HUES64 (cell line): ENCODE results near the gene ARHGEF7.

ENCODE experiments used
- H3K27ac ChIP-seq: 2 replicates; pipeline ENCODE4 v1.7.0; 2013; ENCODE audit warnings: low read depth, low read length, inconsistent platforms
- H3K27me3 ChIP-seq: 2 replicates; pipeline ENCODE4 v1.6.1; 2013; ENCODE audit warnings: mild to moderate bottlenecking, low read length; ENCODE audit not compliant: insufficient read depth
- H3K36me3 ChIP-seq: 2 replicates; pipeline ENCODE4 v1.6.1; 2013; ENCODE audit warnings: mild to moderate bottlenecking, low read length; ENCODE audit not compliant: insufficient read depth
- H3K4me1 ChIP-seq: 2 replicates; pipeline ENCODE4 v1.6.1; 2013; ENCODE audit warnings: mild to moderate bottlenecking, low read length, moderate library complexity; ENCODE audit not compliant: insufficient read depth
- H3K4me3 ChIP-seq: 2 replicates; pipeline ENCODE4 v1.5.1; 2013; ENCODE audit warnings: mild to moderate bottlenecking, low read length, moderate library complexity
- H3K9ac ChIP-seq: 2 replicates; pipeline ENCODE4 v1.6.1; 2013; ENCODE audit warnings: mild to moderate bottlenecking, low read depth, low read length
- H3K9me3 ChIP-seq: 2 replicates; pipeline ENCODE4 v1.6.1; 2013; ENCODE audit warnings: low read depth, low read length; ENCODE audit not compliant: insufficient read depth
- WGBS: fragments of 150-250, 120-280 bp; methylation state at CpG from one replicate; pipeline ENCODE4 v1.1.7; 2013; ENCODE audit warnings: missing lambda C conversion rate; 5-methylcytosine and 5-hydroxymethylcytosine counted together

Gene ARHGEF7

DNA sequence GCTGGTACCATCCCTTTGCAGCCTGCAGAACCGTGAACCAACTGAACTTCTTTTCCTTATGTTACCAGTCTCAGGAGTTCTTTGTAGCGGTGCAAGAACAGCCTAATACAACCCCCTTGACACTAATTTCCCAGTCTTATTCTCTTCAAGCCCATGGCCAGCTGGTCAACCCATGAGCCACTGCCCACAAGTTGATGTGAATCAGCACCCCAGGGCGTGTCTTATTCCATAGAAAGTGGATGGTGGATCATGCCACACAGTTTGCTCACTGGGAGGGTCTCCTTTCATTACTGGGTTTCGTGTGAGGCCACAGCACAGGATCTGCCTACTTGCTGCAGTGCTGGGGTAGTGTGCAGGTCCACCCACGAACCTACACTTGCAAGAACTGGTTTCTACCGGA lies 232.3 kb downstream of the ARHGEF7 start:
- Histone ChIP-seq H3K27ac (no peak overlapping the region), H3K36me3 (no peaks in the 10 kb centered on the region), H3K4me3 (no peak overlapping the region), H3K9me3 (no peaks in the 10 kb centered on the region), H3K4me1 (no peaks in the 10 kb centered on the region), H3K9ac (no peak overlapping the region), H3K27me3 (no peaks in the 10 kb centered on the region)
- WGBS, result 93% methylated on average over 6 of the region's 6 CpGs

DNA sequence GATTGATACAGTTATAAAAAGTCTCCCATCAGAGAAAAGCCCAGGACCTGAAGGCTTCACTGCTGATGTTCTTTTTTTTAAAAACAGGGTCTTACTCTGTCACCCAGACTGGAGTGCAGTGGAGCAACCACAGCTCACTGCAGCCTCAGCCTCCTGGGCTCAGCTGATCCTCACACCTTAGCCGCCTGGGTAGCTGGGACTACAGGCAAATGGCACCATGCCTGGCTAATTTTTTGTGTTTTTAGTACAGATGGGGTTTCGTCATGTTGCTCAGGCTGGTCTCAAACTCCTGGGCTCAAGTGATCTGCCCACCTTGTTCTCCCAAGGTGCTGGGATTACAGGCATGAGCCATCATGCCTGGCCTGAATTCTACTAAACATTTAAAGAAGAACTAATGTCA lies 238.4 kb downstream of the ARHGEF7 start:
- no peaks in the 10 kb centered on the region for H3K27me3 ChIP-seq
- H3K27ac ChIP-seq, result no peak overlapping the region
- no peaks in the 10 kb centered on the region for H3K36me3 ChIP-seq
- WGBS, result 86% methylated on average over 2 of the region's 2 CpGs
- H3K9ac ChIP-seq, result no peak overlapping the region
- no peaks in the 10 kb centered on the region for H3K9me3 ChIP-seq
- no peak overlapping the region for H3K4me3 ChIP-seq
- H3K4me1 ChIP-seq, result no peaks in the 10 kb centered on the region

DNA sequence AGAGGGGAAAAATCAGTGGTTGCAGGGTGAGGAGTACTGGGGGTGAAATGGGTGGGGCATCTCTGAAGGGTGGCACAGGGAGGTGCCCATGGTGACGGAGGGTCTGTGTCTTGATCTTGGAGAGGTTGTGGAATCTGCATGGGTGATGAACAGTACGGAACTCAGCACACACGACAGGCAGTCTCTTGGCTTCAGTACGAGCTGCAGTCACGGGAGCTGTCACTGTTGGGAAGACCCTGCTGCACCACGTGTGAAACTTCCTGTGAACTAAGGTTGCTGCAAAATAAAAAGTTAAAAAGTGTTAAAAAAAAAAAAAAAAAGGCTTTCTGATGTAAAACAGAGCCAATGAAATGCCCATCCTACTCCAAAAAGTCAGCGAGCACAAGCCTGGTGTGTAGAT lies 239.7 kb downstream of the ARHGEF7 start:
- 82% methylated on average over 7 of the region's 7 CpGs for WGBS
- no peak overlapping the region for H3K27ac ChIP-seq

More for the DNA sequence above, 239.7 kb downstream of the ARHGEF7 start:
- Histone ChIP-seq H3K4me1 (peaks cover 3% of the 10 kb centered on the region; the same call in 1 of the 2 replicates), H3K36me3 (no peaks in the 10 kb centered on the region), H3K27me3 (no peaks in the 10 kb centered on the region), H3K4me3 (no peak overlapping the region), H3K9ac (no peak overlapping the region), H3K9me3 (no peaks in the 10 kb centered on the region)
